ENCODE data around the gene FMO1.
"Not testable (repeated sequence)": the region's sequence is repeated elsewhere in the genome, so short reads cannot be mapped to it uniquely, and the experiment has no call there.

Gene FMO1

DNA sequence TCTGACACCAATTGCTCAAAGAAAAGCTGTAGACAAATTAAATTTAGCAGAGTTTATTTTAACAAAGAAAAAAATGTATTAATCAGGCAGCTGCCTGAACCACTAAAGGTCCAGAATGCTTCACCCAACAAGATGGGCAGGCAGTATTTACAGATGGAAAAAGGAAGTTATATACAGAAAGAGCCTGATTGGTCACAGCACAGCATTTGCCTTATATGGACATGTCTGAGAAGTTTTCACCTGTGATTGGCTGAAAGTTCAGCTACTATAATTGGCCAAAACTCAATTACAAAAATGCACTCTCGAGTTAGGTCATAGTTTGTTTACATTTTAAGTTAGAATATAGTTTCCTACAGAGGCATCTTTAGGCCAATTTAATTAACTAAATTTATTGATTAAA is 15.1 kb upstream of the FMO1 start:
- DNase-seq (ENCODE audit: low spot score): no peak

DNA sequence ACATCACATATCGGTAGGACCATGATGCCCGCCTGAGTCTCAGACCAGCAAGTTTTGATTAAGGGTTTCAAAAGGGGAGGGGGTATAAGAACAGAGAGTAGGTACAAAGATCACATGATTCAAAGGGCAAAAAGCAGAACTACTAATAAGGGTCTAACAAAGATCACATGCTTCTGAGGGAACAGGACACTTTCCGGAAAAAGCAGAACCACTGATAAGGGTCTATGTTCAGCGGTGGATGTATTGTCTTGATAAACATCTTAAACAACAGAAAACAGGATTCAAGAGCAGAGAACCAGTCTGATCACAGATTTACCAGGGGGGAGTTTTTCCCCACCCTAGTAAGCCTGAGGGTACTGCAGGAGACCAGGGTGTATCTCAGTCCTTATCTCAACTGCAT is 12.1 kb upstream of the FMO1 start:
- not testable (repeated sequence) for DNase-seq (ENCODE audit: low spot score)

DNA sequence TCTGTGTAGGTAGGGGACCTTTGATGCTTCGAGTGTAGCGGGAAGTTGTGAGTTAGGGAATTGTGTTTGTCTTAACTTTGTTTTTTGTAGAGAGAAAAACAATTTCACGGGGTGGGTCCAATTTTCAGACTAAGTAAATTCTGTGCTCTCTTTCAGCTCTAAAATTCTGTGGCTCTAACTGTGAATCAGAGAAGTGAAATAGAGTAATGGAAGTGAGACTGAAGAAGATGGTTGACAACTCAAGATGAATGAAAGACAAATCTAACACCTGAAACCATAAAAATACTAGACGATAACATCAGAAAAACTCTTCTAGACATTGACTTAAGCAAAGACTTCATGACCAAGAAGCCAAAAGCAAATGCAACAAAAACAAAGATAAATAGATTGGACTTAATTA is 4.4 kb upstream of the FMO1 start:
- DNase-seq (ENCODE audit: low spot score): no peak

- DNase-seq (ENCODE audit: low spot score): peak; percentile 58
Observed at GRCh38 chr1:171245458-171246064, 2.7 kb upstream of the FMO1 start.

- no peak for DNase-seq (ENCODE audit: low spot score)
Observed at GRCh38 chr1:171247501-171247900, 793 bp upstream of the FMO1 start.

- DNase-seq (ENCODE audit: low spot score): no peak
Observed at GRCh38 chr1:171248841-171249240, 547 bp downstream of the FMO1 start.

DNA sequence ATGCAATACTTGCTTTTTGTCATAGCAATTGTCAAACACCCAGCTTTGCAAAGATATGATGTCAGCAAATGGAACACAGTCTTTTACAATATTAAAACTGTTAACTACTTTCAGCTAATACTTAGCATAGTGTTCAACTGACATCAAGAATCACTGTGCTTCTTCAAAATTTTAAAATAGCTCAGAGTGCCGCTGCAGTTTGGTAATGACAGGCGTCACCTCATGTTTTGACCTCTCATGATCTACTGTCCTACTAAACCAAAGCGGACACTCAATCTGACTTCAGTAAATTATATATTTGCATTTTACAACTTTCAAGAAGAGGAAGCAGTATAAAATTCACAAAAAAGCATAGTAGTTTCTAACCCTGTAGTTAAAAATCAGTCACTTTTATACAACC is 2.0 kb downstream of the FMO1 start:
- no peak for DNase-seq (ENCODE audit: low spot score)

GRCh38 chr1:171251042-171251951 is 3.0 kb downstream of the FMO1 start:
- DNase-seq (ENCODE audit: low spot score): no peak

DNA sequence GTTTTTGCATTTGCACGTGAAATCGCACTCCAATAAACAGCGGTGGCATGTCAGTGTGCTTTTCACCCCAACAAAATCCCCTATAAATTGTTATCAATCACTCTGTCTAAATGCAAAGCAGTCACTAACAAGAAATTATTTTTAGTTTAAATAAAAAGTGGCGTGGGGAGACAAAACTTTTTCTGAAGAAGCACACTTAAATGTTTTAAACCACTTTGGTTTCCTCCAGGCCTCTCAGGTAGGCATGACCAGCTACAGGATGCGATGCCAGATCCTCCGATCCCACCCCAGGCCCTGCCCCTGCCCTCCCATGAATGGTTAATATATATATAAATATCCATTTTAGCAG is 3.6 kb downstream of the FMO1 start:
- DNase-seq (ENCODE audit: low spot score): no peak

DNA sequence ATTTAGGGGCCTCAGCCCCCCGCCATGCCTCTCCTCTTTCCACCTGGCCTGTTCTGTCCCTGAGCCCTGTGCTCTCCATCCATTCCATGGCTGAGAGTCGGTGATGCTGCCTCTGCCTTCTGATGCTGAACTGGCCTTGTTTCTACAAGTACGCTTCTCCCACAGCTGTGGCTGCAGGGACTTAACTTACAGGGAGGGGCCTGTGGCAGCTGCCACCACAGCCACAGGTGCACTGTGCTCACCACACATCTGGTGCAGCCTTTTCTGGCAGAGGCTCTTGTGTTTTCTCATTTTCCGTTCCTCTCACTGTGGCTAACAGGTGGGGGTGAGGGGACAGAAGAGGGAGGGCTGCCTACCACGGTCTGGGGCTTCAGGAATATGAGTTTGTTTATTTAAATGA is 4.2 kb downstream of the FMO1 start:
- no peak for DNase-seq (ENCODE audit: low spot score)

GRCh38 chr1:171254859-171255258 is 6.6 kb downstream of the FMO1 start:
- no peak for DNase-seq (ENCODE audit: low spot score)

- no peak for DNase-seq (ENCODE audit: low spot score)
Observed at GRCh38 chr1:171256940-171257606, 8.8 kb downstream of the FMO1 start.

DNA sequence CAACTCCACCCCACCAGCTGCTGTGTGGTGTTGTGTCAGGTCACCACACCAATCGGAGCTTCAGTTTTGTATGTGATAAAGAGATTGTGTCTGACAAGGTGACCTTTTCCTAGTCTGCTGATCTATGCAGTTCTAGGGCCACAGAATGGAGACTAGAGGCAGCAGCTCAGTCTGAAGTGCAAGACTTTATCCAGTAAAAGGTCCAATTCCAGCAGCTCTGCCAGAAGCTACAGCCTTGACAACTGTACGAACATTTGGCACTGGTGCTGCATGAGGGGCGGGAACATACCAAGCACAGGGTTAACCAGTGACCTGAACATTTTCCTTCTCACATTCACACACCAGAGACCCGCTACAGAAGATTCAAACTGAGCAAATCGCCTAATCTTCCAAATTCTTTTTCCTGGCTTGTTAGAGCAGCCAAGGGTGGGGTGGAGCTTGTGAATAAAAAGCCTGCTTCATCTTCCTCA is 9.3 kb downstream of the FMO1 start:
- DNase-seq (ENCODE audit: low spot score): no peak

DNA sequence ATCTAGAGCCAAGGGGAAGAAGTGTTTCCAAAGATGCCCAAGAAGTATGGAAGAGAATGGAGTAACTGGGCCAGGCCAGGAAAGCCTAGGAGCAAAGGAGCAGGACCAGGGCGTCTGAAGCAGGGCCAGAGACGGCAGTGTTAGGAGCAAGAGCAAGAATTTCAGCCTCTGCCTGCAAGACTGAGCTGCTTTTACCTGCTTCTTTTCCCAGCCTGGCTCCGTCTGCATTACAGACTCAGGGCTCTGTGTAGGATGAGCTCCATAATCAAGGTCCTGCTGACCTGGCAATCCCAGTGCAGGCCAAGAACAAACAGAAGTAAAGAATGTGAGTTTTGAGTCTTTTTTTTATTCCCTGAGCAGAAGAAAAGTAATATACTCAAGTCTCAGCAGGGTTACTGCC is 10.1 kb downstream of the FMO1 start:
- no peak for DNase-seq (ENCODE audit: low spot score)

DNA sequence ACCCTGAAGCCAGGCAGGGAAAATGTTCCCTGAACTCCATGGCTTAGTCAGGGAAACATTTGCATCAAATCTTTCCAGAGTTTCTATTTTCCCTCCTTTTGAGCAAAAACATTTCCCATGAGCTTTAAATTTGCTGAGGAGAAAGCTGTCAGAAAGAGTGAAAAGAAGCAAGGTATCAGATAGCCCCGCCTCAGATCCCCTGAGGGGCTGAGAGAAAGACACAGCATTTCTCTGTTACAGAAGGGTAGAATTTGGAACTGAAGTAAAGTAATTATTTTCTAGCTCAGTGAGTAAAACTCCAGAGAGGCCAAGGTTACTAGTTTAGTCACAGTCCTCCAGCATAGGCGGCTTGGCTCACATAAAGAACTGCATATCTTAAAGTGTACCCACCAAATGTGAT is 10.6 kb downstream of the FMO1 start:
- no peak for DNase-seq (ENCODE audit: low spot score)

GRCh38 chr1:171261336-171261735 is 13.0 kb downstream of the FMO1 start:
- DNase-seq (ENCODE audit: low spot score): no peak

- no peak for DNase-seq (ENCODE audit: low spot score)
Observed at GRCh38 chr1:171263901-171264300, 15.6 kb downstream of the FMO1 start.

DNA sequence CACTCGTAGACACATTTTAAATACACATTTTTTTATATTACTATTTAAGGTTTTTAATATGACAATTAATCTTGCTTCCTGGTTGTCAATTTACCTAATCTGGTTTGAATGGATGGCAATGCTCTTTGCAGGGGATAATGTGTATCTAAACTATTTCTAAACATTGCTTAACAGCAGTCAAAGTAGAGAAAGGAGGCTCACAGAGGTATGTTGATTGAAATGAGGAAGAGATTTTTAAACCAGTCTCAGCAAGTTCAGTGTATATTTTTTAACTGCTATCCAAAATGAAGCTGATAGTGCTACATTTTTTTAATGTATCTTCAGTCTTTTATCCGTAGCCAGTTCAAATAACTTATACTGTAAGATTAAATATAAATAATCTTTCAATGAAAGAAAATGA is 17.4 kb downstream of the FMO1 start:
- no peak for DNase-seq (ENCODE audit: low spot score)

DNA sequence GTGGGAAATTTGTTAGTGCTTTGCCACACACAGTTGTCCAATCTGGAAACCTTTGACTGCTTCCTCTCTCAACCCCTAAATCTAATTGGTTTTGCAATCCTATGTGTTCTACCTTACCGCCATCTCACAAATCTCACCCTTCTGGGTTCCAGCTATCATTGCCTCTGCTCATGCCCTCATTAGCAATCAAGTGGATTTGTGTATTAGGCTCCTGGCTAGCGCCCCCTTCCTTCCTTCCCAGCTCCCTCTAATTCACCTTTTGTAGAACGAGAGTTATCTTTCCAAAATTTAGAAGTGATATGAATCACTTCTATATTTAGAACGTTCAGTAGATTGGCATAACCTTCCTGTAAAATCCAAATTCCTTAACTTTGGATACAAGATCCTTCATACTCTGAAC is 18.6 kb downstream of the FMO1 start:
- DNase-seq (ENCODE audit: low spot score): no peak

- no peak for DNase-seq (ENCODE audit: low spot score)
Observed at GRCh38 chr1:171267391-171267790, 19.1 kb downstream of the FMO1 start.

DNA sequence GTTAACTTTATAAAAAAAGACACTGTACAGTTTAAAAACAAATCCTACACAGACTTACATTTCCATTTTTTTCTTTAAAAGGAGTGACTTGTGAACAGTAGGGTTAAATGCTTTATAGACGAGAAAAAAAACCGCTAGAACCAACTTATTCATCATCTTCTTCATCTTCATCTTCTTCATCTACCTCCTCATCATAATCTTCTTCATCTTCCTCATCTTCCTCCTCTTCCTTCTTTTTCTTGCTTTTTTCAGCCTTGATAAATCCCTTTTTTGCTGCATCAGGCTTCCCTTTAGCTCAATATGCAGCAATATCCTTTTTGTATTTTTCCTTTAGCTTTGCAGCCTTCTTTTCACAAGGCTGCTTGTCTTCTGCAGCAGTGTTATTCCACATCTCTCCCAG is 22.5 kb downstream of the FMO1 start:
- DNase-seq (ENCODE audit: low spot score): no peak

DNA sequence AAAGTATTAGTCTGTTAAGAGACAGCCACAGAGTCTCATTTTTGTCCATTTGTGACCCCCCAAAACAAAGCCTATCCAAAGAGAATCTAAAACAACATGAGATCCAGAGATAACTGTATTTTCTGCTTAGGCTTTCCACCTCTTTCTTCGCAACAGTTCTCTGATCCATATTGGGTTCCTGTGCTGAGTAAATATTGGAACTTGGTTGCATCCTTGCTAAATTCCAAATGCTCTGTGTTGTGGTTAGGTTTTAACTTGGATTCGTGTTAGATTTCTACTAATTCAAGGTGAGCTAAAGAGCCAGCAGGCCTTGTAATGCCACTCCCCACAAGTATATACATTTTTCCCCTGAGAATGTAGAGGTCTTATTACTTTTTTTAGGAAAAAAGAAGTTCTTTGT is 29.2 kb downstream of the FMO1 start:
- DNase-seq (ENCODE audit: low spot score): no peak

DNA sequence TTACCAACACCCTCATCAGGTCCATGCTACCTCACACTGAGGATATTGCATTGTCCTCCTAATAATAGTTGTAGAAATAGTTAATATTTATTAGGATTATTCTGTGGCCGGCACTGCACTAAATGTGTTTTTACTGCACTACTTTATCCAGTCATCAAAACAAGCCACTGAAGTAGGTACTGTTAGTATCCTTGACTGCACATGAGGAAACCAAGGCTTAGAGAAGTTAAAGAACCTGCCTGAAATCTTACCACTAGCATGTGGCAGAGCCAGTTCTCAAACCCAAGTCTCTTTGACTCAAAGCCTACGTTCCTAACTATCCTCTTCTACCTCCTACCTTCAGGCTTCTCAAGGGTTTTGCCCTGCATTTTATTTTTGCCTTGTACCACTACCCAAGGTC is 30.9 kb downstream of the FMO1 start:
- DNase-seq (ENCODE audit: low spot score): no peak
